SK-N-SH (cell line): ENCODE data around the gene TMSB10. TPM values are rescaled to one million over a fixed set of nuclear protein-coding genes. Genes with fewer than 3 reads are reported as not detected.

Source experiments
- CTCF ChIA-PET: fragments of 300-600, 350-600 bp; formaldehyde crosslinking; extraction: SDS; loops from one replicate; lab custom pipeline; 2021; lab: Yijun Ruan, JAX
- POLR2A ChIA-PET: fragments of 350-600 bp; sonication (Branson Sonifier 250); formaldehyde crosslinking; extraction: SDS; loops from one replicate; lab custom pipeline; 2020; ENCODE audit warnings: antibody characterized with exemption, inconsistent platforms; lab: Yijun Ruan, JAX
- DNase-seq: peaks from one replicate; pipeline ENCODE4 v3.0.0; 2012
- H2AFZ ChIP-seq: fragments of 200-600 bp; sonication (generic); 2 replicates; pipeline ENCODE4 v1.8.1; 2016; ENCODE audit warnings: antibody characterized with exemption, mild to moderate bottlenecking, low read depth
- H3F3A ChIP-seq: fragments of 200-600 bp; sonication (generic); replicated peaks from 2 replicates; pipeline ENCODE3; 2016; ENCODE audit warnings: antibody characterized with exemption, mild to moderate bottlenecking; ENCODE audit not compliant: insufficient read depth
- H3K27ac ChIP-seq, 2 experiments: fragments of 200-500 bp in 1 of 2; fragments of 200-600 bp in 1 of 2; sonication (Bioruptor generic) in 1 of 2; sonication (generic), shearing (Covaris generic) in 1 of 2; 2 replicates each; pipeline versions ENCODE4 v1.5.1 to v1.6.1; 2014 to 2016; ENCODE audit warnings: low read depth in 2 of 2, inconsistent platforms in 1 of 2, low read length in 1 of 2, mild to moderate bottlenecking in 1 of 2, mixed read lengths in 1 of 2
- H3K27me3 ChIP-seq: fragments of 200-600 bp; sonication (generic), shearing (Covaris generic); 2 replicates; pipeline ENCODE4 v1.6.1; 2016; ENCODE audit warnings: mixed run types; ENCODE audit not compliant: insufficient read depth
- H3K36me3 ChIP-seq, 2 experiments: fragments of 200-500 bp in 1 of 2; fragments of 200-600 bp in 1 of 2; sonication (Bioruptor generic) in 1 of 2; sonication (generic) in 1 of 2; replicated peaks in 1 of 2; 2 replicates each; pipeline versions ENCODE3 to v1.5.1; 2014 to 2016; ENCODE audit warnings: low read length in 1 of 2, mild to moderate bottlenecking in 1 of 2; ENCODE audit not compliant: insufficient read depth in 2 of 2, control insufficient read depth in 1 of 2
- H3K4me1 ChIP-seq, 2 experiments: fragments of 200-500 bp in 1 of 2; fragments of 200-600 bp in 1 of 2; sonication (Bioruptor generic) in 1 of 2; sonication (generic), shearing (Covaris generic) in 1 of 2; 2 replicates each; pipeline versions ENCODE4 v1.5.1 to v1.6.1; 2014 to 2016; ENCODE audit warnings: low read depth in 1 of 2, low read length in 1 of 2, mixed run types in 1 of 2; ENCODE audit not compliant: insufficient read depth in 2 of 2, control insufficient read depth in 1 of 2
- H3K4me2 ChIP-seq: fragments of 200-600 bp; sonication (generic), shearing (Covaris generic); 2 replicates; pipeline ENCODE4 v1.6.1; 2017; ENCODE audit warnings: mixed run types
- H3K4me3 ChIP-seq, 2 experiments: fragments of 200-500 bp in 1 of 2; fragments of 200-600 bp in 1 of 2; sonication (Bioruptor generic) in 1 of 2; sonication (generic), shearing (Covaris generic) in 1 of 2; 2 replicates each; pipeline versions ENCODE4 v1.5.1 to v1.8.1; 2014 to 2016; ENCODE audit warnings: low read depth in 2 of 2, inconsistent platforms in 1 of 2, low read length in 1 of 2, mild to moderate bottlenecking in 1 of 2, mixed read lengths in 1 of 2, moderate library complexity in 1 of 2
- H3K79me2 ChIP-seq: fragments of 200-600 bp; sonication (generic); 2 replicates; pipeline ENCODE4 v1.8.1; 2017; ENCODE audit warnings: mild to moderate bottlenecking; ENCODE audit not compliant: insufficient read depth
- H3K9ac ChIP-seq: fragments of 200-600 bp; sonication (generic); 2 replicates; pipeline ENCODE4 v1.6.1; 2017; ENCODE audit warnings: mixed run types
- H3K9me2 ChIP-seq: fragments of 200-600 bp; sonication (generic); 2 replicates; pipeline ENCODE4 v1.6.1; 2017; ENCODE audit warnings: mixed run types
- H3K9me3 ChIP-seq: fragments of 200-600 bp; sonication (generic); 2 replicates; pipeline ENCODE4 v1.6.1; 2017; ENCODE audit warnings: mixed run types, mild to moderate bottlenecking, moderate library complexity
- H4K20me1 ChIP-seq: fragments of 200-600 bp; sonication (generic); 2 replicates; pipeline ENCODE4 v1.6.1; 2017; ENCODE audit warnings: mild to moderate bottlenecking, mixed run types; ENCODE audit not compliant: insufficient read depth
- FOXJ3 ChIP-seq: sonication (generic); formaldehyde crosslinking; IDR thresholded peaks from 2 replicates; pipeline ENCODE4 v1.5.1; 2020; ENCODE audit warnings: mild to moderate bottlenecking, missing genetic modification reagents
- JUND ChIP-seq: IDR thresholded peaks from 2 replicates; pipeline ENCODE4 v1.4.0; 2012
- MEF2A ChIP-seq: IDR thresholded peaks from 2 replicates; pipeline ENCODE4 v1.4.0; 2012; ENCODE audit warnings: low read depth, borderline replicate concordance
- NFIC ChIP-seq: IDR thresholded peaks from 2 replicates; pipeline ENCODE4 v1.4.0; 2012; ENCODE audit warnings: borderline replicate concordance
- NRF1 ChIP-seq: IDR thresholded peaks from 2 replicates; pipeline ENCODE4 v1.6.1; 2012; ENCODE audit warnings: low read depth, mild to moderate bottlenecking, low read length
- WGBS: methylation state at CpG from one replicate; pipeline ENCODE4 v1.1.6; 2017; ENCODE audit warnings: low lambda C conversion rate; 5-methylcytosine and 5-hydroxymethylcytosine counted together
- polyA plus RNA-seq, 3 experiments: library from polyadenylated mRNA; depleted of rRNA; stranded (reverse); fragments of >200 nt; gene quantifications; 2 replicates each; pipeline ENCODE4 v1.2.3, GENCODE V29; 2012
- TF ChIP-seq, protein P1 (sequence below): fragments of 150-350 bp; IDR thresholded peaks from 2 replicates; pipeline ENCODE4 v1.6.1; 2016; ENCODE audit warnings: mild to moderate bottlenecking, low read depth, low read length
- TF ChIP-seq, protein P2 (sequence below): IDR thresholded peaks from 2 replicates; pipeline ENCODE4 v1.4.0; 2012; ENCODE audit warnings: low read depth, borderline replicate concordance
- TF ChIP-seq, protein P3 (sequence below): IDR thresholded peaks from 2 replicates; pipeline ENCODE4 v1.4.0; 2012; ENCODE audit warnings: low read depth
- TF ChIP-seq, protein P4 (sequence below): IDR thresholded peaks from 2 replicates; pipeline ENCODE4 v1.6.1; 2012; ENCODE audit warnings: mild to moderate bottlenecking, low read depth, low read length, moderate library complexity

TMSB10 gene
- polyA plus RNA-seq, 1 of the 3 experiments (the other 2 are of a cell fraction), result 7,920 TPM

DNA sequence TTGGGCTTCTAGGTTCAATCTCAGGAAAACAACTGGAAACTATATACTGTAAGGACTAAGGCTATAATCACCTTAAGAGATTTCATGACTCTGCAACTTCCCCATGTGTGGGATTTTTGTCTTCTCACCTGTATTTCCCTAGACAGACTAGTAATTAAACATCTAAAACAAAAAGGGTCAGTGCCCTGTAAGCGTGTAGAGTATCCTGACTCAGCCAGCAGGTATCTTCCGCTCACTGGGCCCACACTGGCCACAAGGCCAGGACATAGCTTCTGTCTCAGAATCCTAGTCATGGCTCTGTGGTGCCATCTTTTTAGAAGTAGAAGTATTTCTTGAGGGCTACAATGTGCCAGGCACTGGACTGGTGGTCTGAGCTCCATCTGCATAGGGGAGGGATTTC is 36.7 kb downstream of the TMSB10 start:
- no peak overlapping the region for H3K4me2 ChIP-seq
- no peaks in the 10 kb centered on the region for H3K9me2 ChIP-seq
- H3K36me3 ChIP-seq, result no peaks in the 10 kb centered on the region
- H3K4me3 ChIP-seq, result no peak overlapping the region
- POLR2A ChIA-PET, result no interaction called here
- H3F3A ChIP-seq, result peaks cover 7% of the 10 kb centered on the region
- peaks cover 0 to 9% of the 10 kb centered on the region in 2 experiments; a peak in 1 of 4 replicates for H3K4me1 ChIP-seq
- no peak overlapping the region for H2AFZ ChIP-seq
- no peaks in the 10 kb centered on the region for H3K9me3 ChIP-seq
- CTCF ChIA-PET, result interaction anchor here (9.0 kb wide), 1 partner anchor 16 kb away, joined by 78 read pairs; no protein-coding TSS in a partner anchor
- H3K27me3 ChIP-seq, result no peaks in the 10 kb centered on the region
- no peaks in the 10 kb centered on the region for H3K79me2 ChIP-seq
- H3K9ac ChIP-seq, result no peak overlapping the region
- H4K20me1 ChIP-seq, result no peaks in the 10 kb centered on the region
- TF ChIP-seq NFIC, result no peak
- TF ChIP-seq, protein P1, sequence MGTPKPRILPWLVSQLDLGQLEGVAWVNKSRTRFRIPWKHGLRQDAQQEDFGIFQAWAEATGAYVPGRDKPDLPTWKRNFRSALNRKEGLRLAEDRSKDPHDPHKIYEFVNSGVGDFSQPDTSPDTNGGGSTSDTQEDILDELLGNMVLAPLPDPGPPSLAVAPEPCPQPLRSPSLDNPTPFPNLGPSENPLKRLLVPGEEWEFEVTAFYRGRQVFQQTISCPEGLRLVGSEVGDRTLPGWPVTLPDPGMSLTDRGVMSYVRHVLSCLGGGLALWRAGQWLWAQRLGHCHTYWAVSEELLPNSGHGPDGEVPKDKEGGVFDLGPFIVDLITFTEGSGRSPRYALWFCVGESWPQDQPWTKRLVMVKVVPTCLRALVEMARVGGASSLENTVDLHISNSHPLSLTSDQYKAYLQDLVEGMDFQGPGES, result no peak
- TF ChIP-seq, protein P2, sequence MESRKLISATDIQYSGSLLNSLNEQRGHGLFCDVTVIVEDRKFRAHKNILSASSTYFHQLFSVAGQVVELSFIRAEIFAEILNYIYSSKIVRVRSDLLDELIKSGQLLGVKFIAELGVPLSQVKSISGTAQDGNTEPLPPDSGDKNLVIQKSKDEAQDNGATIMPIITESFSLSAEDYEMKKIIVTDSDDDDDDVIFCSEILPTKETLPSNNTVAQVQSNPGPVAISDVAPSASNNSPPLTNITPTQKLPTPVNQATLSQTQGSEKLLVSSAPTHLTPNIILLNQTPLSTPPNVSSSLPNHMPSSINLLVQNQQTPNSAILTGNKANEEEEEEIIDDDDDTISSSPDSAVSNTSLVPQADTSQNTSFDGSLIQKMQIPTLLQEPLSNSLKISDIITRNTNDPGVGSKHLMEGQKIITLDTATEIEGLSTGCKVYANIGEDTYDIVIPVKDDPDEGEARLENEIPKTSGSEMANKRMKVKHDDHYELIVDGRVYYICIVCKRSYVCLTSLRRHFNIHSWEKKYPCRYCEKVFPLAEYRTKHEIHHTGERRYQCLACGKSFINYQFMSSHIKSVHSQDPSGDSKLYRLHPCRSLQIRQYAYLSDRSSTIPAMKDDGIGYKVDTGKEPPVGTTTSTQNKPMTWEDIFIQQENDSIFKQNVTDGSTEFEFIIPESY, result no peak
- no peak for TF ChIP-seq NRF1
- TF ChIP-seq, protein P3, sequence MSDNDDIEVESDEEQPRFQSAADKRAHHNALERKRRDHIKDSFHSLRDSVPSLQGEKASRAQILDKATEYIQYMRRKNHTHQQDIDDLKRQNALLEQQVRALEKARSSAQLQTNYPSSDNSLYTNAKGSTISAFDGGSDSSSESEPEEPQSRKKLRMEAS, result no peak
- TF ChIP-seq MEF2A, result no peak
- TF ChIP-seq FOXJ3 (CRISPR knock-in tag), result no peak
- TF ChIP-seq JUND, result no peak
- TF ChIP-seq, protein P4, sequence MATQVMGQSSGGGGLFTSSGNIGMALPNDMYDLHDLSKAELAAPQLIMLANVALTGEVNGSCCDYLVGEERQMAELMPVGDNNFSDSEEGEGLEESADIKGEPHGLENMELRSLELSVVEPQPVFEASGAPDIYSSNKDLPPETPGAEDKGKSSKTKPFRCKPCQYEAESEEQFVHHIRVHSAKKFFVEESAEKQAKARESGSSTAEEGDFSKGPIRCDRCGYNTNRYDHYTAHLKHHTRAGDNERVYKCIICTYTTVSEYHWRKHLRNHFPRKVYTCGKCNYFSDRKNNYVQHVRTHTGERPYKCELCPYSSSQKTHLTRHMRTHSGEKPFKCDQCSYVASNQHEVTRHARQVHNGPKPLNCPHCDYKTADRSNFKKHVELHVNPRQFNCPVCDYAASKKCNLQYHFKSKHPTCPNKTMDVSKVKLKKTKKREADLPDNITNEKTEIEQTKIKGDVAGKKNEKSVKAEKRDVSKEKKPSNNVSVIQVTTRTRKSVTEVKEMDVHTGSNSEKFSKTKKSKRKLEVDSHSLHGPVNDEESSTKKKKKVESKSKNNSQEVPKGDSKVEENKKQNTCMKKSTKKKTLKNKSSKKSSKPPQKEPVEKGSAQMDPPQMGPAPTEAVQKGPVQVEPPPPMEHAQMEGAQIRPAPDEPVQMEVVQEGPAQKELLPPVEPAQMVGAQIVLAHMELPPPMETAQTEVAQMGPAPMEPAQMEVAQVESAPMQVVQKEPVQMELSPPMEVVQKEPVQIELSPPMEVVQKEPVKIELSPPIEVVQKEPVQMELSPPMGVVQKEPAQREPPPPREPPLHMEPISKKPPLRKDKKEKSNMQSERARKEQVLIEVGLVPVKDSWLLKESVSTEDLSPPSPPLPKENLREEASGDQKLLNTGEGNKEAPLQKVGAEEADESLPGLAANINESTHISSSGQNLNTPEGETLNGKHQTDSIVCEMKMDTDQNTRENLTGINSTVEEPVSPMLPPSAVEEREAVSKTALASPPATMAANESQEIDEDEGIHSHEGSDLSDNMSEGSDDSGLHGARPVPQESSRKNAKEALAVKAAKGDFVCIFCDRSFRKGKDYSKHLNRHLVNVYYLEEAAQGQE, result no peak
- no peak for DNase-seq
- WGBS, result 83% methylated on average over 2 of the region's 2 CpGs
- H3K27ac ChIP-seq, result no peak overlapping the region
